ENCODE results near the gene NDST1. TPM values are rescaled to one million over a fixed set of nuclear protein-coding genes. Genes with fewer than 3 reads are reported as not detected.

NDST1 gene
- polyA plus RNA-seq, 1 of the 3 experiments (the other 2 are of a cell fraction) = 29.2 TPM

DNA sequence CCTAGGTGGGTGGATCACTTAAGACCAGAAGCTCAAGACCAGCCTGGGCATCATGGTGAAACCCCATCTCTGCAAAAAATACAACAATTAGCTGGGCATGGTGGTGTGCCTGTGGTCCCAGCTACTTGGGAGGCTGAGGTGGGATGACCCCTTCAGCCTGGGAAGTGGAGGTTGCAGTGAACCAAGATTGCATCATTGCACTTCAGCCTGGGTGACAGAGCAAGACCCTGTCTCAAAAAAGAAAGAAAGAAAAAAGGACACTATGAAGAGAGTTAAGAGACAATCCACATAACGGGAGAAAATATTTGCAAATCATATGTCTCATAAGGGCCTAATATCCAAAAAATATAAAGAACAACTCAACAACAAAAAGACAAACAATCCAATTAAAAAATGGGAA, 57.9 kb downstream of the NDST1 start (continued):
- no peak for TF ChIP-seq FOSL2 (IDR thresholded peaks at IDR 0.05; ENCODE audit: borderline replicate concordance, low read depth)
- no peak for TF ChIP-seq TEAD4 (IDR thresholded peaks at IDR 0.05; ENCODE audit: borderline replicate concordance, insufficient read depth)

- no peak for TF ChIP-seq MEF2A (IDR thresholded peaks at IDR 0.05; ENCODE audit: borderline replicate concordance, low read depth)
- TF ChIP-seq JUND (IDR thresholded peaks at IDR 0.05) = no peak
- peak; percentile 15; the same call in 1 of the 2 replicates for TF ChIP-seq TCF12 (IDR thresholded peaks at IDR 0.05)
- TF ChIP-seq FOSL2 (IDR thresholded peaks at IDR 0.05; ENCODE audit: borderline replicate concordance, low read depth) = no peak
- TF ChIP-seq MXI1 (IDR thresholded peaks at IDR 0.05; ENCODE audit: low read depth, low read length) = no peak
- TF ChIP-seq RCOR1 (IDR thresholded peaks at IDR 0.05; ENCODE audit: low read length) = no peak
- Histone ChIP-seq H3K27ac (ENCODE audit: low read depth in 2 of 2, low read length in 1 of 2) (peak overlapping the region in 1 of 2 experiments; percentile 29; a peak in 1 of 4 replicates), H4K20me1 (ENCODE audit: insufficient read depth) (no peaks in the 10 kb centered on the region), H3K36me3 (replicated peaks in 1 of 2; ENCODE audit: control insufficient read depth in 1 of 2, insufficient read depth in 2 of 2, low read length in 1 of 2) (no peaks in the 10 kb centered on the region), H3K4me3 (ENCODE audit: low read depth in 2 of 2, low read length in 1 of 2) (no peak overlapping the region), H2AFZ (ENCODE audit: low read depth) (no peak overlapping the region), H3K4me2 (no peak overlapping the region), H3K27me3 (ENCODE audit: insufficient read depth) (no peaks in the 10 kb centered on the region), H3K9ac (no peak overlapping the region), H3K4me1 (ENCODE audit: control insufficient read depth in 1 of 2, insufficient read depth in 2 of 2, low read depth in 1 of 2, low read length in 1 of 2) (peaks cover 0 to 13% of the 10 kb centered on the region in 2 experiments; a peak in 2 of 4 replicates), H3K9me3 (peaks cover 3% of the 10 kb centered on the region; the same call in 1 of the 2 replicates), H3K9me2 (no peaks in the 10 kb centered on the region), H3F3A (replicated peaks; ENCODE audit: insufficient read depth) (no peaks in the 10 kb centered on the region), H3K79me2 (ENCODE audit: insufficient read depth) (no peaks in the 10 kb centered on the region)
- no peak for DNase-seq
- 84% methylated on average over 3 of the region's 3 CpGs for WGBS (ENCODE audit: low lambda C conversion rate)
- POLR2A ChIA-PET = no interaction called here
- CTCF ChIA-PET = interaction anchor here (1.0 kb wide), 1 partner anchor 89 kb away, joined by 3 read pairs; no protein-coding TSS in a partner anchor
Measured at GRCh38 chr5:150567031-150567717, 59.2 kb downstream of the NDST1 start.

DNA sequence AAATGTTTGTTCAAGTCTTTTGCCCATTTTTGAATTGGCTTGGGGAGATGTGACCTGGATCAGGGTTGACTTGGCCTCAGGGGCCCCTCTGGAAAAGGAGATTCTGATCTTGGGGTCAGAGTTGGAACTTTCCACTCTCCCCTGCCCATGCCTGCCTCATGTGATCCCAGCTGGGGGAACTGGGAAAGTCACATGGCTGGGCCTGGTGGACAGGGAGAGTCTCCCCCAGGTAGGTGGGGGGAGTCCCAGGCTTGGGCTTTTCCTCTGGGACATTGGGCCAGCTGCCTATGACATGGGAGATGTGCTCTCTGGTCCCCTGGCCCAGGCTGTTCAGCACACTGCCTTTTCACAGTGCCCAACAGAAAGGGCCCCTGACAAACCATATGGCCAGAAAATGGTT, 60.7 kb downstream of the NDST1 start:
- CTCF ChIA-PET = interaction anchor here (1.3 to 2.1 kb wide), 3 partner anchors 85 to 211 kb away, joined by 4 to 7 read pairs (median 5); partner anchors contain the start of genes RBM22 and SMIM3
- Histone ChIP-seq H3K9me3 (no peaks in the 10 kb centered on the region), H2AFZ (ENCODE audit: low read depth) (no peak overlapping the region), H3K4me2 (no peak overlapping the region), H4K20me1 (ENCODE audit: insufficient read depth) (no peaks in the 10 kb centered on the region), H3F3A (replicated peaks; ENCODE audit: insufficient read depth) (no peaks in the 10 kb centered on the region), H3K9ac (no peak overlapping the region), H3K4me3 (ENCODE audit: low read depth in 2 of 2, low read length in 1 of 2) (no peak overlapping the region), H3K27ac (ENCODE audit: low read depth in 2 of 2, low read length in 1 of 2) (no peak overlapping the region), H3K36me3 (replicated peaks in 1 of 2; ENCODE audit: control insufficient read depth in 1 of 2, insufficient read depth in 2 of 2, low read length in 1 of 2) (no peaks in the 10 kb centered on the region), H3K9me2 (no peaks in the 10 kb centered on the region), H3K4me1 (ENCODE audit: control insufficient read depth in 1 of 2, insufficient read depth in 2 of 2, low read depth in 1 of 2, low read length in 1 of 2) (peaks cover 0 to 18% of the 10 kb centered on the region in 2 experiments; a peak in 2 of 4 replicates), H3K27me3 (ENCODE audit: insufficient read depth) (no peaks in the 10 kb centered on the region), H3K79me2 (ENCODE audit: insufficient read depth) (no peaks in the 10 kb centered on the region)
- POLR2A ChIA-PET = no interaction called here
- no peak for TF ChIP-seq NFIC (IDR thresholded peaks at IDR 0.05; ENCODE audit: borderline replicate concordance)
- no peak for TF ChIP-seq IRF3 (IDR thresholded peaks at IDR 0.05; ENCODE audit: low read depth, low read length)
- TF ChIP-seq SMC3 (IDR thresholded peaks at IDR 0.05; ENCODE audit: low read depth, low read length) = no peak
- no peak for TF ChIP-seq PBX3 (IDR thresholded peaks at IDR 0.05)
- no peak for TF ChIP-seq GABPA (IDR thresholded peaks at IDR 0.05; ENCODE audit: low read depth)
- TF ChIP-seq NRF1 (IDR thresholded peaks at IDR 0.05; ENCODE audit: low read depth, low read length) = no peak
- no peak for TF ChIP-seq FOXJ3 (CRISPR knock-in tag; IDR thresholded peaks at IDR 0.05)
- no peak for TF ChIP-seq RAD21 (IDR thresholded peaks at IDR 0.05; ENCODE audit: low read length)
- DNase-seq = no peak
